ENCODE results near the gene TEX11.

DNA sequence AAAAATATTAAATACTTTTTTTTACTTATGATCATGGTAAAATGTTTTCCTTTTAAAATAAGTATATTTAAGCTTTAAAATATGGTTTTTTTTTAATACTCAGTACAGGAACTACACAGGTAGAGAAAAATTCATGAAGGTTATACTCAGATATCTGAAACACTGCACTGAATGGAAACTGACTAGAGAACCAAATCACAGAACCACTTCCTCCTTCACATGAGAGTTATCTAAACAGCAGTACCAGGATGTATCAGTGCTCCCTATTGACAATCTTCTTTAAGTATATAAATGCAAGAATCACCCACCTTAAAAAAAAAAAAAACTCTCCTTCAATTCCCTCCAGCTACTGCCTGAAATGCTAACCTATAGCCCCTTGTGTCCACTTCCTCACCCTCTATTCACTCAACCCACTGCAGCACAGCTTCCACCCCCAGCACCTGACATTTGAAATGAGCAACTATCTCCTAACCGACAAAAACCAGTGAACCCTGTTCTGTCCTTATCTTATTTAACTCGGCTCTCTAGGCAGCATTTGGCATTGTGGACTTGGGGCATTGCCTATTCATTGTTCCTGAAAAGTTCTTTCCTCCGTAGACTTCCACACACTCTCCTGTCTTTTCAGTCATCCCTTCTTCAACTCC is 13.3 kb upstream of the TEX11 start:
- TF ChIP-seq TAF1 (IDR thresholded peaks at IDR 0.05; ENCODE audit: low read depth, low read length) (no peak), POLR2A (IDR thresholded peaks at IDR 0.05; ENCODE audit: low read depth, low read length) (no peak), POLR2AphosphoS5 (IDR thresholded peaks at IDR 0.05; ENCODE audit: low read depth, low read length) (no peak), POU2F2 (IDR thresholded peaks at IDR 0.05; ENCODE audit: low read depth, low read length) (no peak), SPI1 (IDR thresholded peaks at IDR 0.05; ENCODE audit: low read depth, low read length) (peak; percentile 27; the same call in 1 of the 2 replicates), PAX5 (IDR thresholded peaks at IDR 0.05; ENCODE audit: insufficient read depth, low read length, severe bottlenecking) (no peak)
